Epithelial cell of proximal tubule (primary cell): ENCODE results near the gene HK2. TPM values are rescaled to one million over a fixed set of nuclear protein-coding genes. Genes with fewer than 3 reads are reported as not detected.
"Not testable (repeated sequence)": the region's sequence is repeated elsewhere in the genome, so short reads cannot be mapped to it uniquely, and the experiment has no call there.

Source experiments
- DNase-seq: peaks from one replicate; pipeline ENCODE4 v3.0.0-alpha.2; 2011; ENCODE audit warnings: low read depth
- H3K4me3 ChIP-seq: 2 replicates; pipeline ENCODE4 v1.5.1; 2011; ENCODE audit warnings: low read depth, mild to moderate bottlenecking, low read length
- total RNA-seq: library from RNA; depleted of rRNA; stranded (reverse); fragments of >200 nt; gene quantifications from 2 replicates; pipeline ENCODE4 v1.2.3, GENCODE V29; 2015
- TF ChIP-seq, protein P1 (sequence below): conservative IDR thresholded peaks from 2 replicates; pipeline ENCODE4 v1.5.1; 2012; ENCODE audit warnings: low read depth, mild to moderate bottlenecking, low read length

The HK2 gene
- total RNA-seq, 1 donor from 2014 or later, result 17.6 TPM

- H3K4me3 ChIP-seq, result no peak overlapping the region
- TF ChIP-seq, protein P1, sequence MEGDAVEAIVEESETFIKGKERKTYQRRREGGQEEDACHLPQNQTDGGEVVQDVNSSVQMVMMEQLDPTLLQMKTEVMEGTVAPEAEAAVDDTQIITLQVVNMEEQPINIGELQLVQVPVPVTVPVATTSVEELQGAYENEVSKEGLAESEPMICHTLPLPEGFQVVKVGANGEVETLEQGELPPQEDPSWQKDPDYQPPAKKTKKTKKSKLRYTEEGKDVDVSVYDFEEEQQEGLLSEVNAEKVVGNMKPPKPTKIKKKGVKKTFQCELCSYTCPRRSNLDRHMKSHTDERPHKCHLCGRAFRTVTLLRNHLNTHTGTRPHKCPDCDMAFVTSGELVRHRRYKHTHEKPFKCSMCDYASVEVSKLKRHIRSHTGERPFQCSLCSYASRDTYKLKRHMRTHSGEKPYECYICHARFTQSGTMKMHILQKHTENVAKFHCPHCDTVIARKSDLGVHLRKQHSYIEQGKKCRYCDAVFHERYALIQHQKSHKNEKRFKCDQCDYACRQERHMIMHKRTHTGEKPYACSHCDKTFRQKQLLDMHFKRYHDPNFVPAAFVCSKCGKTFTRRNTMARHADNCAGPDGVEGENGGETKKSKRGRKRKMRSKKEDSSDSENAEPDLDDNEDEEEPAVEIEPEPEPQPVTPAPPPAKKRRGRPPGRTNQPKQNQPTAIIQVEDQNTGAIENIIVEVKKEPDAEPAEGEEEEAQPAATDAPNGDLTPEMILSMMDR, result no peak
- DNase-seq, result no peak
Observed at GRCh38 chr2:74889159-74889558, 55.2 kb downstream of the HK2 start.

DNA sequence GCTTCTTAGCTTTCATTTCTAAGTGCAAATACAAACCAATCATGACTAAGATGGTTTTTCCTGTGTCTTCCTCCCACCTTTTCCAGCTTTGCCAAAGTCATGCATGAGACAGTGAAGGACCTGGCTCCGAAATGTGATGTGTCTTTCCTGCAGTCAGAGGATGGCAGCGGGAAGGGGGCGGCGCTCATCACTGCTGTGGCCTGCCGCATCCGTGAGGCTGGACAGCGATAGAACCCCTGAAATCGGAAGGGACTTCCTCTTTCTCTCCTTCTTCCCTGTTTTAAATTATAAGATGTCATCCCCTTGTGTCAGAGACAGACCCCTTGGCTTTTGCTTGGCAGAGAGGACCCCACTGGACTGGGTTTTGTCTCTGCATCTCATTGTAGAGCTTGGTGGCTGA lies 56.8 kb downstream of the HK2 start:
- H3K4me3 ChIP-seq, result no peak overlapping the region
- DNase-seq, result no peak
- TF ChIP-seq, protein P1, result no peak

DNA sequence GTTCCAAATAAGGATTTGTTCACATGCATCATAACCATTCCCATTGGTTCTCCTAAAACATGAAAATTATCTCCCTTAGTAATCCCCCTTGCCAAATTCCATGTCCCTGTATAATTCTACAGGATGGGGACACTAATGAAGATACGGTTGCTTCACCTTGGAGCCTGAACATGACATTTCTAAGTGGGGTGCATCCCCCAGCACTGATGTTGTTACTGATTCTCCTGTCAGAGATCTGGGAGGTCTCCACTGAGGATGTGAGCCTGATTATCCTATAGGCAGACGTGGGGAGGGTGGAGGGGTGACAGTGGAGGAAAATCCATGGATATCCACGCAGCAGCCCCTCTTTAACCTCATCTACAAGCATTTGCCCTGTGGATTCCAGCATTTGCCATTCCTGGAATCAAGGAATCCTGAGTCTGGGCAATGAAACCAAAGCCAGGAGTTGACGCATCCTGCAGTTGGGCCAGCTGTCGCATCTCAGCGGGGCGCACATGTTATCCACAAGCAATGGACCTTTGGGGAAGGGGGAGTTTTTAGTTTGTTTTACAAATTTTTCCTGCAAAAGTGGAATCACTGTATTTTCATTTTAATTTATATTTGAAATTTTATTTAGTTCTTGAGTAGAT lies 57.3 kb downstream of the HK2 start:
- DNase-seq, result no peak
- no peak overlapping the region for H3K4me3 ChIP-seq
- TF ChIP-seq, protein P1, result no peak

GRCh38 chr2:74891816-74892215 lies 57.9 kb downstream of the HK2 start:
- H3K4me3 ChIP-seq, DNase-seq: not testable (repeated sequence)

DNA sequence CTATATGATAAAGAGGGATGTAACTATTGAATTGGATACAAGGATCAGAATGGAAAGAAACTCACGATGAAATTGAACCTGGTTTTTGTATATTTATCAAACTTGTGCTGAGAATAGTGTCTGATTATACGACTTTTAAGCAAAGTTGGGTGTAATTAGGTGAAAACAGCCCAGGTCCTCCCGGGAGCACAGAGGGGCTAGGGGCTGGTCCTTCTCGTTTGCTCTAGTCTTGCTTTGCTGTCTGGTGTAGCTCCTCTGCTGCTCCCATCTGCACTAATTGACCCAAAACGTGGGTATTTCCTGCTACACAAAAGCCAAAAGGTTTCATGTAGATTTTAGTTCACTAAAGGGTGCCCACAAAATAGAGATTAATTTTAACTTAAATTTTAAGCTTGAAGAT lies 58.7 kb downstream of the HK2 start:
- no peak overlapping the region for H3K4me3 ChIP-seq
- TF ChIP-seq, protein P1, result no peak
- no peak for DNase-seq

DNA sequence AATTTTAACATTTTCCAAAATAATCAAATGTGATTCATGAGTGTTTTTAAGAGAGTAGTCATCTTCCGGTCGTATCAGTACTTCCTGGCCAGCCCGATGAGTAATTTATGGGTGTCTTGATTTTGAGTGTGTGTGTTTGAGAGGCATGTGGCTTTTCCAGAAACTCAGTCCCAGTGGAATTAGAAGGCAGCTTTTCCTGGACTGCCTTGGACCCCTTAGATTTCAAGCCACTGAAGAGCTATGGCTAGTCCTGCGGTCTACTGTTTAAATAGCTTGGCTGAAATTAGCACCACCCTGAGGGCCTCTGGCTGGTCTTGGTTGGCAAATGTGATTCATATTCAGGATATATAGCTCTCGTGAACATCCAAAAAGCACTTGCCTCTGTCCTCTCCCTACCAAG lies 59.4 kb downstream of the HK2 start:
- TF ChIP-seq, protein P1, result no peak
- peak; percentile 15 for DNase-seq
- H3K4me3 ChIP-seq, result no peak overlapping the region

DNA sequence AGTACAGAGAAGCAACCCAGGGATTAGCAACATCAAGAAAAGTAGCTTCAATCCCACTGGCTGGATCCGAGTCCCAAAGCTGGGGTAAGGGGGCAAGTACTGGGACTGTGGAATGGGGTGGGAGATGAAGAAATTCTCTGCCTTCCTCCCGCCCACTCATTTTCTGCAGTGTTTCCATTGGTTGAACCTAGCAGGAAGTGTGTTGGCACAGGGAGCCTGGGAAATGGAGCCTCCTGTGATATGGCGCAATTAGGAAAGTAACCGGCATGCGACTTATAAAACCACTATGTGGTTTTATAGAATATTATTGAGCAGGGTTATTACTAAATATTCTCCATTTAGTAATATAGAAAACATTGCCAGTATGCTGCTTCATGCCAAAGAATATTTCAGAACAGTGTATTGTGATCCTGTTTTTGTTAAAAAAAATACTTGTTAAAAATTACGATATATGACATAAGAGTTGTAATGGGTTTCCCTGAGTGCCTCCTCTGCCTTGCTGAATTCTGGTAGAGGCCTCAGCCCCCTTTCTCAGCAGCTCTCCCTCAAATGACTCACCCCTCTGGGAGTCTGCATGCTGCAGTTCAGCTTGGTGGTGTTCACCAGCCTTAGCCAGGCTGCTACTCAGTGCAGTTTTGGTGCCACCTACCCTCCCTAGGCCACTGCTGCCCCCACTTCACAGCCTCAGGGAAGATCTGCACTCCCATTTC lies 60.5 kb downstream of the HK2 start:
- no peak overlapping the region for H3K4me3 ChIP-seq
- TF ChIP-seq, protein P1, result no peak
- no peak for DNase-seq
